DOHH2 (cell line): ENCODE data around the gene PITX3.

Experiments
- CTCF ChIP-seq: fragments of 200-600 bp; sonication (generic); IDR thresholded peaks from one replicate; pipeline ENCODE4 v1.5.1; 2014; ENCODE audit warnings: antibody characterized with exemption, mild to moderate bottlenecking, low read depth, low read length; ENCODE audit not compliant: poor library complexity, severe bottlenecking
- EZH2phosphoT487 ChIP-seq: fragments of 200-600 bp; sonication (generic); IDR thresholded peaks from 2 replicates; pipeline ENCODE4 v1.6.1; 2017; ENCODE audit warnings: borderline replicate concordance, mild to moderate bottlenecking, antibody characterized with exemption, low read length, moderate library complexity, mixed read lengths

- TF ChIP-seq CTCF (no peak), EZH2phosphoT487 (no peak)
These were observed 790 bp upstream of the PITX3 start for GRCh38 chr10:102242118-102242485.
